ENCODE measurements around the gene DDX54. TPM values are rescaled to one million over a fixed set of nuclear protein-coding genes. Genes with fewer than 3 reads are reported as not detected.

Gene DDX54
- total RNA-seq, 1 experiment from 2014 or later, result 45.4 TPM

DNA sequence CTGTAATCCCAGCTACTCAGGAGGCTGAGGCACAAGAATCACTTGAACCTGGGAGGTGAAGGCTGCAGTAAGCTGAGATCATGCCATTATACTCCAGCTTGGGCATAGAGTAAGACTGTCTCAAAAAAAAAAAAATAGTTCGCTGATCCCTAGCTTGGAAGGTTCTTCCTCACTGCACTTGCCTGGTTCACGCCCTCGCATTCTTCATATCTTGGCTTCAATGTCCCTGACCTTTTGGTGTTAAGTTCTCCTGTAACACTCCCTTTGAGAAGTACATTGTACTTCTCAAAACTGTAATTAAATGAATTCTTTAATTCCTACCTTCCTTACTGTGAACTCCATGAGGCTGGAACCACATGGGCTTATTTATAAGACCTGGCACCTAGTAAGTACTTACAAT is 19.5 kb upstream of the DDX54 start:
- Histone ChIP-seq H3K4me3 (no peak overlapping the region), H3K36me3 (no peaks in the 10 kb centered on the region), H3K27me3 (replicated peaks) (no peaks in the 10 kb centered on the region), H3K4me1 (replicated peaks) (peaks cover 14% of the 10 kb centered on the region), H3K27ac (no peak overlapping the region), H3K9me3 (replicated peaks) (no peaks in the 10 kb centered on the region)
- no peak for DNase-seq (ENCODE audit: low read depth in 1 of 2, low spot score in 2 of 2)

DNA sequence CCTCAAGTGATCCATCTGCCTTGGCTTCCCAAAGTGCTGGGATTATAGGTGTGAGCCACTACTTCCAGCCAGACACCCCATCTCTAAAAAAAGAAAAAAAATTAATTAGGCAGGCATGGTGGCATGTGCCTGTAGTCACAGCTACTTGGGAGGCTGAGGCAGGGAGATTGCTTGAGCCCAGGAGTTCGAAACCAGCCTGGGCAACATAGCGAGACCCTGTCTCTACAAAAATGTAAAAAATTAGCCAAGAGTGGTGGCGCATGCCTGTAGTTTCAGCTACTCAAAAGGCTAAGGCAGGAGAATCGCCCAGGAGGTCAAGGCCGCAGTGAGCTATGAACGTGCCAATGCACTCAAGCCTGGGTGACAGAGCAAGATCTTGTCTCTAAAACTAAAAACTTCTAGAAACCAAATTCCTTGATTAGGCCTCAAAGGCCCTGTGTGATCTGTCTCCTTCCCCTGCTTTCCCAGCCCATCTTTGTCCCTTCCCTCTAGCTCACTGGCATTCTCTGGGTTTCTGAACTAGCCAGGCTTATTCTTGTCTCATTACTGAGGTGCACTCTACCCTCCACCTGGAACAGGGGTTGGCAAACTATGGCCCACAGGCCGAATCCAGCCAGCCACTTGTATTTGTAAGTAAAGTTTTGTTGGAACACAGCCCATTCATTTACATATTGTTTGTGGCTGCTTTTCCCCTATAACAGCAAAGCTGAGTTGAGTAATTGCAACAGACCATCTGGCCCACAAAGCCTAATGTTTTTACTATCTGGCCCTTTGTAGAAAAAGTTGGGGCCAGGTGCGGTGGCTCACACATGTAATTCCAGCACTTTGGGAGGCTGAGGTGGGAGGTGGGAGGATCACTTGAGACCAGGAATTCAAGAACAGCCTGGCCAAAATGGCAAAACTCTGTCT is 18.8 kb upstream of the DDX54 start:
- Histone ChIP-seq H3K4me1 (replicated peaks) (peaks cover 14% of the 10 kb centered on the region), H3K27me3 (replicated peaks) (no peaks in the 10 kb centered on the region), H3K9me3 (replicated peaks) (no peaks in the 10 kb centered on the region), H3K36me3 (no peaks in the 10 kb centered on the region), H3K4me3 (no peak overlapping the region), H3K27ac (no peak overlapping the region)
- no peak for DNase-seq (ENCODE audit: low read depth in 1 of 2, low spot score in 2 of 2)

DNA sequence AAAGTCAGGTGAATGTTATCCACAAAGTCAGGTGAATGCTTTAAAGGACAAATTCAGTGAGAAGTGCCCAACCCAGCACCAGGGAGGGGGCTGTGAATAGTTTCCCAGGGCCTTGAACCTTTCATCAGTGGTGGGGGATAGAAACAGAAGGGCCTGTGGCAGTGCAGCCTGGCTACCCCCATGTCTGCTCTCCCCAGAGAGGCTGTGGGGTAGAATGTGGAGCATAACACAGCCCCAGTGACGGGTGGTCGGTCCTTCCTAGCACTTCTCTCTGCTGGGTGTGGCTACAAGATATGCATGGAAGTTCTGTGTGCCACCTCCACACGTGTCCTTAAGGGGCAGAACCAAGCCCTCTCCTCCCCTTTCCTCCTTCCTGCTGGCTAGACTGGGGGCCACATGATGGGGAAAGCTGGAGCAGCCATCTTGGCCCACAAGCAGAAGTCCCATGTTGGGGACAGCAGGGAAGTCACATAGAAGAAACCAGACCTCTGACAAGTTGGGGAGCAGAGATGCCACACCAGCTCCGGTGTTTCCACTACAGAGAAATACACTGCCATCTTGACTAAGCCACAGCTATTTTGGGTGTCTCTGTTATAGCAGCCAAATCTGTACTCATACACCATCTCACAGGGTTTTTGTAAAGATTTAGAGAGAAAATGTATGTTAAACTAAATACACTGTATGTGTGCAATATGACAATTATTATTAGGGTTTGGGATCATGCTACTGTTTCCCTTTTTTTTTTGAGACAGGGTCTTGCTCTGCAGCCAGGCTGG is 17.2 kb upstream of the DDX54 start:
- Histone ChIP-seq H3K27ac (no peak overlapping the region), H3K4me3 (no peak overlapping the region), H3K9me3 (replicated peaks) (no peaks in the 10 kb centered on the region), H3K4me1 (replicated peaks) (0 out of 2 replicates have a peak, but pooled peaks cover 3% of the 10 kb centered on the region), H3K27me3 (replicated peaks) (no peaks in the 10 kb centered on the region), H3K36me3 (no peaks in the 10 kb centered on the region)
- no peak for DNase-seq (ENCODE audit: low read depth in 1 of 2, low spot score in 2 of 2)

DNA sequence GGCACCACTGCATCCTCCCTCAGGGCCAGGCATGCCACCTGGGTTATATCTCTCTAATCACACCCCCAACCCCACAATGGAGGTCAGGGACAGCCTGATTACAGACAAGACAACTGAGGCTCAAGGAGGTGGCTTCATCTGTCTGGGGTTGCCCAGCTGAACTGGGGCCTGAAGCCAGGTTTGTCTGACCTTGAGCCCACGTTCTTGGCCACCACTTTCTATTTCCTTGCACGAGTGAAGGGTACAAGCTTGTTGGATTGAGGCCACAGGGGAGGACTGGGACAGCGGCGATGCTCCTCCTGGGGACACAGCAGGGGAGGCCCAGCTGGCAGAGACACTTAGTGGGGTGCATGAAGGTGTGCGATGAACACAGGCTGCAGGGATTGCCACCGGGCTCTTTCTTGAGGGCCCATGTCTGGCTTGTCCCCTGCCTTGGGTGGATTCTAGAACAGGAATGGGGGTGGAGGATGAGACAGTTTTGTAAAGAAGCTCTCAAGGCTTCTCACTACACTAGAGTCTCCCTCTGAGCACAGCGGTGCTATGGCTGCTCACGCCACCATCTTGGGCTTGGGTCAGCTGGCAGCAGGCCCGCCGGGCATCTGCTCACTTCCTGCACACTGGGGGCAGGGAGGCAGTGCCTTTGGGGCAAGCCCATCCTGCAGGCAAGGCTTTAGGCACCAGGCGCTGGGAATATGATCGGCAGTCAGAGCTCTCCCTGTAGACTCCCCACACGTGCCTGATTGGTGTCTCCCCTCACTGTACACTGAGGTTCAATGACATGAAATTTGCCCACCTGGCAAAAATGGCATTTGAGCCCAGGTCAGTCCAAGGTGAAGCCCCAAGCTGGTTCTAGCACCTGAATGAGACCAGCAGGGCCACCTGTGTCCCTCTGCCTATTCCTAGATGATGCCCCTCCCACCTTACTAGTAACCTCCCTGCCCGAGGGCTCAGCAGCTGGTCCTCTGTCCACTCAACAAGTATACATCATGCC is 16.2 kb upstream of the DDX54 start:
- Histone ChIP-seq H3K27ac (no peak overlapping the region), H3K9me3 (replicated peaks) (no peaks in the 10 kb centered on the region), H3K4me1 (replicated peaks) (peaks cover 7% of the 10 kb centered on the region; the same call in 1 of the 2 replicates), H3K27me3 (replicated peaks) (no peaks in the 10 kb centered on the region), H3K36me3 (no peaks in the 10 kb centered on the region), H3K4me3 (no peak overlapping the region)
- DNase-seq (ENCODE audit: low read depth in 1 of 2, low spot score in 2 of 2), result no peak

DNA sequence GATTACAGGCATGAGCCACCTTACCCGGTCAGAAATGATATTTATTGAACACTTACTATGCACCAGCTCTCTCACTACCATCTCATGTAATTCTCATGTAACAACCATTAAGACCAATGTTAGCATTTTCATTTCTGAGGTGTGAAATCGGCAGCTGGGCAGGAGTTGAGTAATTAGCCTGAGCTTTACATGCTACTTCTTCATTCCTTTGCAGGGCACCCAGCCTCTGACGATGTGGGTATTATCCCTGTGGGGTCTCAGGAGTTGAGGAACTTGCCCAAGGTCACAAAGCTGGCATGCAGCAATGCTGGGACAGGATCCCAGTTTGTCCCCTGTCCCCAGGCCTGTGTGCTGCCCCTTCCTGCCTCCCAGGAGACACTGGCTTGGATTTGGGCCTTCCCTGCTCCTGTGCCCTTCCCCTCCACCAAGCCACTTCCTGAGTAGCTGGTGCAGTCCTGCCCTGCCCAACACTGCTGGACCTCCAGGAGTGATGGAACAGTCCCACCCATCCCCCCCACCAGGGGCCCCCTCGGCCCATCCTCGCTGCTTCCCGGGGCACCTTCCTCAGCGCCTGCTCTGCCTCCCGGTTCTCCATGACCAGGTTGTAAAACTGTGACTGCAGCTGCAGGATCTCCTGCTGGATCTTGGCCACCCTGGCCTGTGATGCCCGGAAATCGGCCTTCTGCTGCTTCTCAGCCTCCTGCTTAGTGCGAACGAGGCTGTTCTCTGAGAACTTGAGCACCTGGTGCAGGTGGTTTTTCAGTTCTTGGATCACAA is 14.9 kb upstream of the DDX54 start:
- no peaks in the 10 kb centered on the region for H3K9me3 ChIP-seq (replicated peaks)
- no peak overlapping the region for H3K4me3 ChIP-seq
- no peak for DNase-seq (ENCODE audit: low read depth in 1 of 2, low spot score in 2 of 2)
- no peaks in the 10 kb centered on the region for H3K36me3 ChIP-seq
- H3K27me3 ChIP-seq (replicated peaks), result no peaks in the 10 kb centered on the region
- H3K4me1 ChIP-seq (replicated peaks), result peaks cover 12% of the 10 kb centered on the region
- H3K27ac ChIP-seq, result no peak overlapping the region

DNA sequence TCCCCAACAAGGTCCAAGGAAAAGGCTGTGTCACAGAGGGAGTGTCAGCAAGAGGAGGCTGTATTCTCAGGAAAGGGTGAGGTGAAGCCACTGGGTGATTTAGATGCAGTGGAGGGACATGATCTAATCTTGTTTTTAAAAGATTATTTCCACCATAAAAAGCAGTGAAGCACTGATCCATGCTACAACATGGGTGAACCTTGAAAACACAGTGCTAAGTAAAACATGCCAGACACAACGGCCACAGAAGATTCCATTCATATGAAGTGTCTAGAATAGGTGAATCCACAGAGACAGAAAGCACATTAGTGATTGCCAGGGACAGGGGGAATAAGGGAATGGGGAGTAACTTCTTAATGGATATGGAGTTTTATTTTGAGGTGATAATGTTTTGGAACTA is 13.0 kb upstream of the DDX54 start:
- Histone ChIP-seq H3K4me3 (no peak overlapping the region), H3K9me3 (replicated peaks) (no peaks in the 10 kb centered on the region), H3K27ac (no peak overlapping the region), H3K36me3 (no peaks in the 10 kb centered on the region), H3K4me1 (replicated peaks) (peaks cover 32% of the 10 kb centered on the region), H3K27me3 (replicated peaks) (no peaks in the 10 kb centered on the region)
- DNase-seq (ENCODE audit: low read depth in 1 of 2, low spot score in 2 of 2), result no peak

DNA sequence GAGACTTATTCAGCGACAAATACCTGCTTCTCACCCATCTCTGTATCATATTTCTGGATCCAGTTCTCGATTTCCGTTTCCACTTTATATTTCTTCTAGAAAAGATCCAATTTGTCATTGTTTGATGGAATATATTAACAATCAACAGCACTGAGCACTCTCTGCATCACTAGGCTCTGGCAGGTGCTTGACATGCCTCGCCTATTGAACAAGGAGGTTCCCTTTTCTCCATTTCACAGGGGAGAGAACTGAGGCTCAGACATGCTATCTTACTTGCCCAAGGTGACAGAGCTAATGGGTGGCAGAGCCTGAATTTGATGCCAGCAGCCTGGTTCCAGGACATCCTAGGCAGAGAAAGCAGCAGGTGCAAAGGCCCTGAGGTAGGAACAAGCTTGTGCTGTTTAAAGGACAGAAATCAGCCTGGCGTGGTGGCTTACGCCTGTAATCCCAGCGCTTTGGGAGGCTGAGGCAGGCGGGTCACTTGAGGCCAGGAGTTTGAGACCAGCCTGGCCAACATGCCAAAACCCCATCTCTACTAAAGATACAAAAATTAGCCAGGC is 12.3 kb upstream of the DDX54 start:
- Histone ChIP-seq H3K4me3 (no peak overlapping the region), H3K36me3 (peaks cover 3% of the 10 kb centered on the region), H3K4me1 (replicated peaks) (peaks cover 39% of the 10 kb centered on the region), H3K27me3 (replicated peaks) (no peaks in the 10 kb centered on the region), H3K9me3 (replicated peaks) (no peaks in the 10 kb centered on the region), H3K27ac (no peak overlapping the region)
- DNase-seq (ENCODE audit: low read depth in 1 of 2, low spot score in 2 of 2), result no peak

DNA sequence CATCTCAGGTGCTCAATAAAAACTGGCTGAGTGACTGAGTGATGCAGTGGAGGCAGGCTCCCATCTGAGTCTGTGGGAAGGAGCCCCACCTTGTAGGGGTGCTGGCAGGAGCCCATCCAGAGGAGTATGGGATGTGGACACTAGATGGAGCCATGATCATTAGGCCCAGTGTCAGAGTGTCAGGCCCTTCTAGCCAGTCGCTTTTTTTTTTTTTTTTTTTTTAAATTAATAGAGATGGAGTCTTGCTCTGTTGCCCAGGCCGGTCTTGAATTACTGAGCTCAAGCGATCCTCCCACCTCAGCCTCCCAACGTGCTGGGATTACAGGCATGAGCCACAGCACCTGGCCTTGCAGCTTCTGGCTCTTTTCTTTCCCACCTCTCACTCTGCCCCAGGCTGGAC is 11.7 kb upstream of the DDX54 start:
- Histone ChIP-seq H3K4me3 (no peak overlapping the region), H3K36me3 (peaks cover 9% of the 10 kb centered on the region), H3K9me3 (replicated peaks) (no peaks in the 10 kb centered on the region), H3K27me3 (replicated peaks) (no peaks in the 10 kb centered on the region), H3K27ac (no peak overlapping the region), H3K4me1 (replicated peaks) (peaks cover 45% of the 10 kb centered on the region)
- peak; percentile 54 to 67 for DNase-seq (ENCODE audit: low read depth in 1 of 2, low spot score in 2 of 2)

DNA sequence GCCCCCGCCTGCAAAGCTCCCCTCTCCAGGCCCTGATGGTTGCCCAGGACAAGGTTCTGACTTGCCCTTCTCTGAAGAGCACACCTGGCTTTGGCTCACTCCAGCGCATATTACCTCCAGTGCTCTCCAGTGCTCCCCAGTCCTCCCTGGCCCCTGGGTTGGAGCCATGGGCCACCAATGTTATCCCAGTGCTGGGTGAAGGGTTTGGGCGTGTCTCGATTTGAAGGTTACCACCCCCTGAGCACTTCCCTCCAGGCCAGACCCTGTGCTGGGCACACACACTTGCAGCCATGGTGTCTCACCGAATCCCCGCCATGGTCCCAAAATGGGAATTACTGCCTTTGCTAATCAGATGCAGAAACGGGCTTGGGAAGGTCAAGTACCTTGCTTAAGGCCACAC is 11.3 kb upstream of the DDX54 start:
- peaks cover 13% of the 10 kb centered on the region for H3K36me3 ChIP-seq
- no peaks in the 10 kb centered on the region for H3K27me3 ChIP-seq (replicated peaks)
- no peak overlapping the region for H3K27ac ChIP-seq
- H3K9me3 ChIP-seq (replicated peaks), result no peaks in the 10 kb centered on the region
- H3K4me1 ChIP-seq (replicated peaks), result peaks cover 46% of the 10 kb centered on the region
- DNase-seq (ENCODE audit: low read depth in 1 of 2, low spot score in 2 of 2), result no peak
- no peak overlapping the region for H3K4me3 ChIP-seq

DNA sequence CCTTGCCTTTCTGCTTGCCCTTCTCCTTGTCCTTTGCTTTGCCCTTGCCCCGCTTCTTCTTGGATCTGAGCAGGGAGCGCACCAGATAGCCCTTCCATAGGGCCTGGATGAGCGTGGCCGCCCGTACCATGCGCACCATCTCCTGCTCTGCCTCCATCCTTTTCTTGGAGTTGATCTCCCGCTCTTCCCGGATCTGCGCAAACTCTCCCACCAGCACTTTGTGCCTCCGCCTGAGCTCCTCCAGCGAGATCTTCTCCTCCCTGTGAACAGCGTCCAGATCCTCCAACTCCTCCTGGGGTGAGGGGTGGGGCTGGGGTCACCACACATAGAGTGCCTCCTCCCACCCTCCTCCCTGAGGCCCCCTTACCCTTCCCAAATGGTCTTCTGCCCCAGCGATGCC is 10.3 kb upstream of the DDX54 start:
- Histone ChIP-seq H3K27ac (peak overlapping the region; percentile 70; the same call in 1 of the 2 replicates), H3K4me1 (replicated peaks) (peaks cover 52% of the 10 kb centered on the region), H3K27me3 (replicated peaks) (no peaks in the 10 kb centered on the region), H3K36me3 (peaks cover 23% of the 10 kb centered on the region), H3K4me3 (no peak overlapping the region), H3K9me3 (replicated peaks) (no peaks in the 10 kb centered on the region)
- DNase-seq (ENCODE audit: low read depth in 1 of 2, low spot score in 2 of 2), result no peak

DNA sequence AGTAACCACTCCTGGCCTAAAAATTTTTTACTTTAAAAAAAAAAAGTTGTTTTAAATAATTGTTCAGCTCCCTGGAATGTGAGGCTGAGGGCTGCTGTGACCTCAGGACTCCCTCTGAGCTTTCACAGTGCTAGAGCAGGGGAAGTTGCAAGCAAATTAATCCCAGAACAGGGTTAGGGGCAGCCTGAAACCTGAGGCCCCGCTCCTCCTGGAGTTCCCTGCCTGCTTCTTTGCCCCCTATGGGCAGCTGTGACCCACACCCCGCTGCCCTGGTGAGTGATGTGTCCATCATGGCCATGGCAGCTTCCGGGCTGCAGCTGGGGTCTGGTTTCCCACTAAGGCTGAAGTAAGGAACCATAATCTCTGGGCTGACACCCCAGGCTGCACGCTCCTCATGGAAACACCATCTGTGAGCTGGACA is 9.7 kb upstream of the DDX54 start:
- peak; percentile 55 to 63 for DNase-seq (ENCODE audit: low read depth in 1 of 2, low spot score in 2 of 2)
- Histone ChIP-seq H3K27ac (peak overlapping the region; percentile 70), H3K4me3 (no peak overlapping the region), H3K4me1 (replicated peaks) (peaks cover 52% of the 10 kb centered on the region), H3K27me3 (replicated peaks) (no peaks in the 10 kb centered on the region), H3K9me3 (replicated peaks) (no peaks in the 10 kb centered on the region), H3K36me3 (peaks cover 26% of the 10 kb centered on the region)

DNA sequence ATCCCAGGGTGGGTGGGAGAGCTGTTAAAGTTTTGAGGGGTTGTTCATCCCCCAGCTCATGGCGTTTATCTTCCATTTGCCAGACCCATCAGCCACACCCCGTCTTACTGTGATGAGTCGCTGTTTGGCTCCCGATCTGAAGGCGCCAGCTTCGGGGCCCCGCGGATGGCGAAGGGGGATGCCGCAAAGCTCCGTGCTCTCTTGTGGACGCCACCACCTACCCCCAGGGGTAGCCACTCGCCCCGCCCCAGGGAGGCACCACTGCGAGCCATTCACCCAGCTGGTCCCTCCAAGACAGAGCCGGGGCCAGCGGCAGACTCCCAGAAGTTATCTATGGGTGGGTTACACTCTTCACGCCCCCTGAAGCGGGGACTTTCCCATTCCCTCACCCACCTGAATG is 5.9 kb upstream of the DDX54 start:
- peaks cover 67% of the 10 kb centered on the region for H3K4me1 ChIP-seq (replicated peaks)
- H3K27me3 ChIP-seq (replicated peaks), result no peaks in the 10 kb centered on the region

More for the DNA sequence above, 5.9 kb upstream of the DDX54 start:
- H3K9me3 ChIP-seq (replicated peaks), result no peaks in the 10 kb centered on the region
- no peak overlapping the region for H3K27ac ChIP-seq
- H3K4me3 ChIP-seq, result no peak overlapping the region
- DNase-seq (ENCODE audit: low read depth in 1 of 2, low spot score in 2 of 2), result no peak
- peaks cover 48% of the 10 kb centered on the region for H3K36me3 ChIP-seq
